Thoracic aorta (tissue), 2 donors: ENCODE data around the gene INSYN2B. TPM values are rescaled to one million over a fixed set of nuclear protein-coding genes. Genes with fewer than 3 reads are reported as not detected.
"Not testable (repeated sequence)": the region's sequence is repeated elsewhere in the genome, so short reads cannot be mapped to it uniquely, and the experiment has no call there.

Experiments
- ATAC-seq: fragments of 150-250 bp; one replicate; pipeline ENCODE4 v1.8.0; 2017; ENCODE audit warnings: low read depth; ENCODE audit not compliant: insufficient number of reproducible peaks, low FRiP score
- DNase-seq: peaks from one replicate; pipeline ENCODE4 v3.0.0-alpha.2; 2020; ENCODE audit warnings: low spot score
- H3K27ac ChIP-seq, 2 donors: fragments of 200-600 bp; sonication (generic); 1 replicate in 1 of 2; 2 replicates in 1 of 2; pipeline ENCODE4 v1.5.1; 2016; ENCODE audit warnings: mild to moderate bottlenecking in 2 of 2, moderate library complexity in 2 of 2
- H3K27me3 ChIP-seq: fragments of 200-600 bp; sonication (generic); replicated peaks from 2 replicates; pipeline ENCODE4 v1.6.0; 2016; ENCODE audit warnings: mild to moderate bottlenecking; ENCODE audit not compliant: insufficient read depth
- H3K36me3 ChIP-seq: fragments of 200-600 bp; sonication (generic); one replicate; pipeline ENCODE4 v1.5.1; 2016
- H3K4me1 ChIP-seq, 2 donors: fragments of 200-600 bp; sonication (generic); 1 replicate in 1 of 2; 2 replicates in 1 of 2; pipeline versions ENCODE4 v1.5.1 to v1.6.0; 2016; ENCODE audit warnings: low read depth in 2 of 2, mild to moderate bottlenecking in 1 of 2; ENCODE audit not compliant: control insufficient read depth in 1 of 2
- H3K4me3 ChIP-seq: fragments of 200-600 bp; sonication (generic); 2 replicates; pipeline ENCODE4 v1.5.1; 2016; ENCODE audit warnings: mild to moderate bottlenecking
- H3K9me3 ChIP-seq: fragments of 200-600 bp; sonication (generic); 2 replicates; pipeline ENCODE4 v1.5.1; 2016
- total RNA-seq, 2 donors: library from RNA; depleted of rRNA; stranded (reverse); fragments of >200 nt; gene quantifications; one replicate each; pipeline versions ENCODE4 v1.1.0 to v1.2.3, GENCODE V29; 2016
- TF ChIP-seq, protein P1 (sequence below): fragments of 200-600 bp; sonication (generic); IDR thresholded peaks from one replicate; pipeline ENCODE4 v1.5.1; 2019; ENCODE audit warnings: antibody characterized with exemption

Gene INSYN2B
- total RNA-seq, 2 donors from 2014 or later, result 1.1 TPM; not detected in 1

DNA sequence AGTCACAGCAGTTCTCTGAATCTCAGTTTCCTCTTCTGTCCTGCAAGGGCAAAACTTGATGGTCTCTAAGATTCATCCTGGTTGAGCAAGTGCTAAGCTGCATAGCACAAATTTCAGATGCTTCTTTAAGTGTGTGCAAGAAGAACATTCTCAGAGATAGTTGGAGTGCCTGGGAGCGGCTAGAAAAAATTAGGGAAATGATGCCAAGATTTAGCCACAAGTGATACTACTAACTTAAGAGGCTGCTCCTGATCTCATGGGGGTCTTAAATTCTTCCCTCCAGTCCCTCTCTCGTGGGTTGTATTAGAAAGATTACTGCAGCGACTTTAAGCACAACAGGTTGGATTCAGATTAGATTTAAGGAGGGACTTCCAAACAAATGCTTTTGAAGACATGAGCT lies 24.2 kb downstream of the INSYN2B start:
- Histone ChIP-seq H3K4me3 (no peak overlapping the region), H3K9me3 (no peaks in the 10 kb centered on the region), H3K27me3 (no peaks in the 10 kb centered on the region), H3K36me3 (no peaks in the 10 kb centered on the region), H3K27ac (no peak overlapping the region), H3K4me1 (no peaks in the 10 kb centered on the region)
- no peak for ATAC-seq
- TF ChIP-seq, protein P1, sequence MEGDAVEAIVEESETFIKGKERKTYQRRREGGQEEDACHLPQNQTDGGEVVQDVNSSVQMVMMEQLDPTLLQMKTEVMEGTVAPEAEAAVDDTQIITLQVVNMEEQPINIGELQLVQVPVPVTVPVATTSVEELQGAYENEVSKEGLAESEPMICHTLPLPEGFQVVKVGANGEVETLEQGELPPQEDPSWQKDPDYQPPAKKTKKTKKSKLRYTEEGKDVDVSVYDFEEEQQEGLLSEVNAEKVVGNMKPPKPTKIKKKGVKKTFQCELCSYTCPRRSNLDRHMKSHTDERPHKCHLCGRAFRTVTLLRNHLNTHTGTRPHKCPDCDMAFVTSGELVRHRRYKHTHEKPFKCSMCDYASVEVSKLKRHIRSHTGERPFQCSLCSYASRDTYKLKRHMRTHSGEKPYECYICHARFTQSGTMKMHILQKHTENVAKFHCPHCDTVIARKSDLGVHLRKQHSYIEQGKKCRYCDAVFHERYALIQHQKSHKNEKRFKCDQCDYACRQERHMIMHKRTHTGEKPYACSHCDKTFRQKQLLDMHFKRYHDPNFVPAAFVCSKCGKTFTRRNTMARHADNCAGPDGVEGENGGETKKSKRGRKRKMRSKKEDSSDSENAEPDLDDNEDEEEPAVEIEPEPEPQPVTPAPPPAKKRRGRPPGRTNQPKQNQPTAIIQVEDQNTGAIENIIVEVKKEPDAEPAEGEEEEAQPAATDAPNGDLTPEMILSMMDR, result no peak
- DNase-seq, result no peak

- no peaks in the 10 kb centered on the region for H3K9me3 ChIP-seq
- TF ChIP-seq, protein P1, result no peak
- no peaks in the 10 kb centered on the region for H3K4me1 ChIP-seq
- no peaks in the 10 kb centered on the region for H3K36me3 ChIP-seq
- H3K27ac ChIP-seq, result no peak overlapping the region
- H3K4me3 ChIP-seq, result no peak overlapping the region
- H3K27me3 ChIP-seq, result no peaks in the 10 kb centered on the region
- no peak for ATAC-seq
- no peak for DNase-seq
These were observed 25.5 kb downstream of the INSYN2B start for GRCh38 chr5:169954786-169955185.

DNA sequence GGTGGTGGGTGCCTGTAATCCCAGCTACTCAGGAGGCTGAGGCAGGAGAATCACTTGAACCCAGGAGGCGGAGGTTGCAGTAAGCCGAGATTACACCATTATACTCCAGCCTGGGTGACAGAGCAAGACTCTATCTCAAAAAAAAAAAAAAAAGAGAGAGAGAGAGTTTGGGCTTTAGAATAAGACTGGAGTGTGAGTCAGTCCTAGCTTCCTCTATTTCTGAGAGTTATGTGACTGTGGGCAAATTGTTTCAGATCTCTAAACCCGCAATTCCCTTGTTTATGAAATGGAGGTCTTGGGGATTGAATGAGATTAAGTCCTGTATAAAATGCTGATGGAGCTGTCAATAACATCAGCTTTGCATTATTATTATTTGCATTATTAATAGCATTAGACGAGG lies 27.1 kb downstream of the INSYN2B start:
- DNase-seq, H3K36me3 ChIP-seq, H3K27me3 ChIP-seq, H3K9me3 ChIP-seq, H3K27ac ChIP-seq, H3K4me3 ChIP-seq, ATAC-seq, H3K4me1 ChIP-seq: not testable (repeated sequence)

DNA sequence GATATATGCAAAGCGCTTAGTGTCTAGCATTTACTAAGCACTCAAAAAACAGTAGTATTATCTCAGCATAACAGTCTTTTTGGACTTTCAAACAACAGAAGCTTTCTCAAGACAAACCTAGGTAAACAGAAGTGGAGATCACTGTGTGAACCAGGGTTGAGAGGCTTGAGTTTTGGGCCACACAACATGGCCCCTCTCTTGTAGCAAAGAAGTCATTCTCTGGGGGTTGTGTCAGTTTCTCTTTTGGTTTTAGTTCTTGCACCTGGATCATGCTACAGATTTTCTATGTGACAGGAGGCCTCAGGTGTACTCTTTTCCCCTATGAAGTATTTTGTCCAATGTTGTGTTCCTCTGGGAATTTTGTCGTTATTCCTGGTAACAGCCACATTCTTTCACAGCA lies 30.0 kb downstream of the INSYN2B start:
- Histone ChIP-seq H3K4me1 (no peaks in the 10 kb centered on the region), H3K27me3 (no peaks in the 10 kb centered on the region), H3K36me3 (no peaks in the 10 kb centered on the region), H3K4me3 (no peak overlapping the region), H3K9me3 (no peaks in the 10 kb centered on the region), H3K27ac (no peak overlapping the region)
- ATAC-seq, result no peak
- TF ChIP-seq, protein P1, result no peak
- no peak for DNase-seq

DNA sequence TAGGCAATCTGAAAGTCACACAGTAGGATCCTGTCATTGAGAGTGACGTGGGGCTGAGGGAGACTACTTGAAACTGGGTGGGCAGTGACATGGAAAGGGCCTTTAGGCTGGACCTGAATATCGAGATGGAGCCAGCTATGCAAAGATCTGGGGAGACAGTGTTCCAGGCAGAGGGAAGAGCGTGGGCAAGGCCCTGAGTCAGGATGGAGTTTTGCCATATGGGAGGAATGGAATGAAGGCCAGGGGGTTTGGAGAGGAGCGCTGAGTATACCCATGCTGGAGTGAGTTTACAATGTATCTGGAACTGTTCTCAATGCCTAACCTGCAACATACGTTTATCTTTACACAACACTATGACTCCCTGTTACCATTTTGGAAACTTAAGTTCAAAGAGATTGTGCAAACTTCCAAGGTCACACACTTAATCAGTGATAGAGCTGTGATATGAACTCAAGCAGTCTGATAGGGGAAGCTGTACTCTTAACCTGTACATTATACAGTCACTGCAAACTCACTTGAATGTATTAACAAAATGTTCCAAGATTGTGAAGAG lies 33.5 kb downstream of the INSYN2B start:
- no peaks in the 10 kb centered on the region for H3K9me3 ChIP-seq
- ATAC-seq (no peak), DNase-seq (no peak)
- H3K4me1 ChIP-seq, result no peaks in the 10 kb centered on the region
- H3K4me3 ChIP-seq, result no peak overlapping the region
- H3K36me3 ChIP-seq, result no peaks in the 10 kb centered on the region
- TF ChIP-seq, protein P1, result no peak
- no peak overlapping the region for H3K27ac ChIP-seq
- H3K27me3 ChIP-seq, result no peaks in the 10 kb centered on the region

- Histone ChIP-seq H3K36me3 (no peaks in the 10 kb centered on the region), H3K9me3 (no peaks in the 10 kb centered on the region), H3K4me1 (no peaks in the 10 kb centered on the region), H3K27me3 (no peaks in the 10 kb centered on the region), H3K27ac (no peak overlapping the region), H3K4me3 (no peak overlapping the region)
- TF ChIP-seq, protein P1, result no peak
- DNase-seq (no peak), ATAC-seq (no peak)
These were observed 34.4 kb downstream of the INSYN2B start for GRCh38 chr5:169945831-169946261.
